ENCODE measurements around the gene RAB37.

Gene RAB37

GRCh38 chr17:74761419-74761818 is 24.4 kb downstream of the RAB37 start:
- no peak for TF ChIP-seq JUND (IDR thresholded peaks at IDR 0.05; ENCODE audit: low read depth)
- no peak for DNase-seq (ENCODE audit: low read depth in 1 of 2, low spot score in 1 of 2)
- in situ Hi-C loops (cut with HindIII; ENCODE audit: low pct_unique_long_range_greater_than_20kb, low sequenced_read_pairs), result no loop called here

GRCh38 chr17:74761931-74762330 is 24.9 kb downstream of the RAB37 start:
- DNase-seq (ENCODE audit: low read depth in 1 of 2, low spot score in 1 of 2), result peak in 1 of 2 experiments; percentile 28
- no peak for TF ChIP-seq JUND (IDR thresholded peaks at IDR 0.05; ENCODE audit: low read depth)
- in situ Hi-C loops (cut with HindIII; ENCODE audit: low pct_unique_long_range_greater_than_20kb, low sequenced_read_pairs), result no loop called here

DNA sequence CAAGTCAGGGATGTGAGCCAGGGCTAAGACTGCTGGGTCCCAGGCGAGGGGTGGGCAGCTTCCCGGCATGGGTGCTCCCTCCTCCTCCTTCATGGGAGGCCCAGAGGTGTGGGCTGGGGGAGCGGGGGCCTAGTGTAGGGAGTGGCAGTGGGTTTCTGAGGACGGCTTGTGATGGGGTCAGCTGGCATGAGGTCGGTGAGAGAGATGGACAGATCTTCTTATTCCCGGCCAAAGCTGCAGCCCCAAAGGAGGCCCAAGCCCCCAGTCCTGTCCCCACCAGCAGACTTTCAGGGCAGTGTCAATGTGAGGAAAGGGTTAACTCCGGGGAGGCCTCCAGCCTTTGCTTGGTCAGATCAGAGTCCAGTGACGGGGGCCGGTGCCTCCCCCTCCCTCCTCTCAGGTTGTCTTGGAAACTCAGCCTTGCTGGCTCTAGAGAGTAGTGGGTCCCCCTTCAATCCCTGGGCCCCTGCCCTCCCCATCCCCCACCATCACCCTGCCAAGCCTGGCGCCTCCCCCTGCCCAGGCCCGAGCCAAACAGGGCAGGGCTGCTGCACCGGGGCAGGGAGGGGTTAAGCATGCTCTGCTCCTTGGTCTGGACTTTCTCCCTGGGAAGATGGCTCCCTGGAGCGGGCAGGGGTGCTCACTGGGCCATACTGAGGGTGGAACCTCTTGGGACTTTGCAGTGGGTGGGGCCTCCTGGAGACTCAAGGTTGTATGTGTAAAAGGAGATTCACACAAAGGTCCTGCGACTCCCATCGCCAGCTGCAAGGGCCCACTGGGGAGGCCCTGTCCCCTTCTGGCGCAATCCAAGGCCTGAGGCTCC is 26.7 kb downstream of the RAB37 start:
- TF ChIP-seq JUND (IDR thresholded peaks at IDR 0.05; ENCODE audit: low read depth), result no peak
- peak in 1 of 2 experiments; percentile 56 for DNase-seq (ENCODE audit: low read depth in 1 of 2, low spot score in 1 of 2)
- in situ Hi-C loops (cut with HindIII; ENCODE audit: low pct_unique_long_range_greater_than_20kb, low sequenced_read_pairs), result no loop called here

DNA sequence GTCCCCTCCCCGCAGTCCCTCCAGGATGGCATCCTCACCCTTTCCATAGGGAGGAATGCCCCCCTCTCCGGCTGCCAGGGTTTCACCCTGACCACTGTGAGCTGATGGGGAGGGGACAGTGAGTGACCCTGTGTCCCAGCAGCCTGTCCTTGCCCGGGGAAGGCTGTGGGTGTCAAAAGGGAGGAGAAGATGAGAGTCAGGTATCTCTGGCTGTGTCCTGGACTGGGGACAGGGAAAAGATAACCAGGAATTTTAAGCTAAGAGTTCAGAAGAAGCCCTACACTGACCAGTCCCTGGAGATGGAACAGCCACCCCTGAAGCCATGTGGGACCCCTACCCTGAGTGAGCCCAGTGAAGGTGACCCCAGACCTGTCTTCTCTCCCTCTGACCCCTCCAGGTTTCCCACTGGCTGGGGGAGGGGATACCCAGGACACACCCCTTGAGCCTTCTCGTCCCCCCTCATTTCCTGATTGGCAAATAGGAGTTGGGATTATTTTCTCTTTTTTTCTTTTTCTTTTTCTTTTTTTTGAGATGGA is 27.8 kb downstream of the RAB37 start:
- in situ Hi-C loops (cut with HindIII; ENCODE audit: low pct_unique_long_range_greater_than_20kb, low sequenced_read_pairs), result no loop called here

GRCh38 chr17:74766413-74766812 is 29.4 kb downstream of the RAB37 start:
- peak in 1 of 2 experiments; percentile 32 for DNase-seq (ENCODE audit: low read depth in 1 of 2, low spot score in 1 of 2)
- no peak for TF ChIP-seq JUND (IDR thresholded peaks at IDR 0.05; ENCODE audit: low read depth)
- in situ Hi-C loops (cut with HindIII; ENCODE audit: low pct_unique_long_range_greater_than_20kb, low sequenced_read_pairs), result no loop called here

More for the DNA sequence above, 27.8 kb downstream of the RAB37 start:
- peak in 1 of 2 experiments; percentile 23 for DNase-seq (ENCODE audit: low read depth in 1 of 2, low spot score in 1 of 2)
- TF ChIP-seq JUND (IDR thresholded peaks at IDR 0.05; ENCODE audit: low read depth), result no peak

DNA sequence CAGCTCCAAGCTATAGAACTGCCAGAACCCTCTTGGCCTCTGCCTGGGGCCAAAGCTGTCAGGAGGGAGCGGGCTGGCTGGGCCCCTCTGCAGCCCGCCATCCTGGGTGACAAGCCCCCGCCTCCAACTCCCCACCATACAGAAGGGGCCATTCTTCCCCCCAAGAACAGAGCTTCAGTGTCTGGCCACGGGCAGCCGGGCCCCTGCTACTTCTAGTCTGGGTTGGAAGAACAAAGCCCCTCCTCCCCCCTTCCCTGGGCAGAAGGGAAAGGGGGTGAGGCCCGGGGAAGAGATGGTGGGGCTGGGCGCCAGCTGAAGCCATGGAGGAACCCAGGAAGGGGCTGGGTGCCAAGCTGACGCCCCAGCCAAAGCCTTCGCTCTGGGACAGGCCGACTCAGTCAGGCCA is 30.1 kb downstream of the RAB37 start:
- DNase-seq (ENCODE audit: low read depth in 1 of 2, low spot score in 1 of 2), result no peak
- no peak for TF ChIP-seq JUND (IDR thresholded peaks at IDR 0.05; ENCODE audit: low read depth)
- in situ Hi-C loops (cut with HindIII; ENCODE audit: low pct_unique_long_range_greater_than_20kb, low sequenced_read_pairs), result no loop called here

DNA sequence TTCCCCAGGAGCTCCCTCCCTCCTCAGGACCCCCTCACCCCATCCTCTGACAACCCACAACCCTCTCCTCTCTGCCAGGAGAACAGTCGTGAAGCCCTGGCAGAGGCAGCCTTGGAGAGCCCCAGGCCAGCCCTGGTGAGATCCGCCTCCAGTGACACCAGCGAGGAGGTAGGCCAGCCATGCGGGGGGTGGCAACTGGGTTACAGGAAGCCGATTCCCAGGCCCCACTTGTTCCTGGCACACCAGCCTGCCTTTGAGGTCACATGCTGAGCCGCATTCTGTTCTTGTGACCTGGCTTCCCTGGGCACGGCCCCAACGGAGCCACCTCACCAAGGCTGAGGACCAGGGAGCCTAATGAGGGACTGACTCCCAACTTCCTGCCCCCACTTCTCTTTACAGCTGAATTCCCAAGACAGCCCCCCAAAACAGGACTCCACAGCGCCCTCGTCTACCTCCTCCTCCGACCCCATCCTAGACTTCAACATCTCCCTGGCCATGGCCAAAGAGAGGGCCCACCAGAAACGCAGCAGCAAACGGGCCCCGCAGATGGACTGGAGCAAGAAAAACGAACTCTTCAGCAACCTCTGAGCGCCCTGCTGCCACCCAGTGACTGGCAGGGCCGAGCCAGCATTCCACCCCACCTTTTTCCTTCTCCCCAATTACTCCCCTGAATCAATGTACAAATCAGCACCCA is 31.2 kb downstream of the RAB37 start:
- in situ Hi-C loops (cut with HindIII; ENCODE audit: low pct_unique_long_range_greater_than_20kb, low sequenced_read_pairs), result no loop called here
- DNase-seq (ENCODE audit: low read depth in 1 of 2, low spot score in 1 of 2), result peak in 1 of 2 experiments; percentile 88
- TF ChIP-seq JUND (IDR thresholded peaks at IDR 0.05; ENCODE audit: low read depth), result no peak

DNA sequence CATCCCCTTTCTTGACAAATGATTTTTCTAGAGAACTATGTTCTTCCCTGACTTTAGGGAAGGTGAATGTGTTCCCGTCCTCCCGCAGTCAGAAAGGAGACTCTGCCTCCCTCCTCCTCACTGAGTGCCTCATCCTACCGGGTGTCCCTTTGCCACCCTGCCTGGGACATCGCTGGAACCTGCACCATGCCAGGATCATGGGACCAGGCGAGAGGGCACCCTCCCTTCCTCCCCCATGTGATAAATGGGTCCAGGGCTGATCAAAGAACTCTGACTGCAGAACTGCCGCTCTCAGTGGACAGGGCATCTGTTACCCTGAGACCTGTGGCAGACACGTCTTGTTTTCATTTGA is 31.7 kb downstream of the RAB37 start:
- in situ Hi-C loops (cut with HindIII; ENCODE audit: low pct_unique_long_range_greater_than_20kb, low sequenced_read_pairs), result no loop called here
- TF ChIP-seq JUND (IDR thresholded peaks at IDR 0.05; ENCODE audit: low read depth), result no peak
- no peak for DNase-seq (ENCODE audit: low read depth in 1 of 2, low spot score in 1 of 2)

DNA sequence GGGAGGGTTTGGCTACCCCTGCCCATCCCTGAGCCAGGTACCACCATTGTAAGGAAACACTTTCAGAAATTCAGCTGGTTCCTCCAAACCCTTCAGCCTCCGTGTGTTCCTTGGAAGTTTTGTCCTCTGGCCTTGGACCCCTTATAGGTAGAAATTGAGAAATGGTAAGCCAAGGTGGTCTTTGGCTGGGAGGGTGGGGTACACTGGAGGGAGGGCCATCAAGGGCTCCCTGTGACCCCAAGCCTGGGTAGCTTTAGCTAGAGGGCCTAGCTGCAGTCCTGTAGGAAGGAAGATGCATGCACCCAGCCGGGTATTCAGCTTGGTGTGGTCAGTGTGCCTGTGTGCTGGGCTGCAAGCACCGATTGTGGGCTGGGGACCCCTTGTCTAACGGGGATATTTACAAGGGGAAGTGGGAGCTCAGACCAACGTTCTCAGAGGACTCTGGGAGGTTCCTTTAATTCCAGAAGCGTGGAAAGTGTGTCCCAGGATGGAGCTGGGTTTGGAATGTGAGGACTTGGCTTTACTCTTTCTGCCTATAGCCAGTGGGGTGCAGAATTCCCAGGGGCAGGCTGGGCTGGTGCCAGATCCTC is 32.3 kb downstream of the RAB37 start:
- TF ChIP-seq JUND (IDR thresholded peaks at IDR 0.05; ENCODE audit: low read depth), result no peak
- in situ Hi-C loops (cut with HindIII; ENCODE audit: low pct_unique_long_range_greater_than_20kb, low sequenced_read_pairs), result no loop called here
- DNase-seq (ENCODE audit: low read depth in 1 of 2, low spot score in 1 of 2), result no peak

DNA sequence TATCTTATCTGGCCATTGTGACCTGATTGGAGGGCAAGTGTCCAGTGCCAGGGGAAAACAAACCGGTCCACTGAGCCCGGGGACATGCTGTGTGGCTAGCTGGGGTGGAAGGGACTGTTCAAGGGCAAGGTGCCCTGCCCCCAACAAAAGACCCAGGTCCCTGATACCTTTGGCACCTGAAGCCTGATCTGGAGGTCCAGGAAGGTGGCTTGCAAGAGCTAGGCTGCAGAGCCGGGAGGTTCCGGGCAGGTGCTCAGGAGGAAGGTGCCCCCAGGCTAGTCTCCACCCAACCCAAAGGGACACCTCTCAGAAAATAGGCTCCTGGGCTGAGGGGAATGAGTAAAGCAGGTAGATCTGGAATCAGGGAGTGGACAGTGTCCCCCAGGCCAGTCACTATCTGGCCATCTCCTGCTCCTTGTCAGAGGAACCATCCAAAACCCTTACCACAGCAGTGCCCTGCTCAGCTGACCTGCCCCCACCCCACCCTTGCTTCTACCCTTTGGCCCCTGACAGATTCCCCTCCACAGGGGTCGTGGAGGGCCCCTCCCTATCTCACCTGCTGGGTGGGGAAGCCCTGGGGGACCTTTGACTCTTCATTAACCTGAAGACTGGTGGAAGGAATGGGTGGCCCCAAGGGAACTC is 32.9 kb downstream of the RAB37 start:
- in situ Hi-C loops (cut with HindIII; ENCODE audit: low pct_unique_long_range_greater_than_20kb, low sequenced_read_pairs), result no loop called here
- TF ChIP-seq JUND (IDR thresholded peaks at IDR 0.05; ENCODE audit: low read depth), result peak; percentile 69; the same call in 1 of the 2 replicates
- DNase-seq (ENCODE audit: low read depth in 1 of 2, low spot score in 1 of 2), result peak in 1 of 2 experiments; percentile 83

GRCh38 chr17:74770498-74771318 is 33.7 kb downstream of the RAB37 start:
- in situ Hi-C loops (cut with HindIII; ENCODE audit: low pct_unique_long_range_greater_than_20kb, low sequenced_read_pairs), result no loop called here
- no peak for TF ChIP-seq JUND (IDR thresholded peaks at IDR 0.05; ENCODE audit: low read depth)
- DNase-seq (ENCODE audit: low read depth in 1 of 2, low spot score in 1 of 2), result peak; percentile 82 to 96
